Measurements from ENCODE around the gene SLC5A4. TPM values are rescaled to one million over a fixed set of nuclear protein-coding genes. Genes with fewer than 3 reads are reported as not detected.

The SLC5A4 gene
- polyA plus RNA-seq, 1 experiment = not detected

DNA sequence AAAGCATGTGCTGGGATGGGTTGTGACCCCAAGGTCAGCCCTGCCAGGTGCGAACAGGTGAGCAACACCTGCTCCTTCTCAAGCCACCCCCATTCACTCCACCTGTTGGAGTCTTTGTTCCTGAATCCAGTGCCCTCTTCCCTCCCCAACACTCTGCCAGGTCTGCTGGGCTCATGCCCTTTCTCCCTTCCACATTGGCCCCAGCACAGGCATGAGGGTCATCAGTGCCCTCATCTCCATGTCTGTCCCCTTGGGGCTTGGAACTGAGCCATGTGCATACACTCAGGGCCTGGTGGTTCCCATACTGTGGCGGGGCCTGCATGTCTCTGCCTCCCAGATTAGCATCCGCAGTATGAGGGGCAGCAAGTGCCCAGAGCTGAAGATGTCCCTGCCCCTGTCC, 69.3 kb downstream of the SLC5A4 start:
- CTCF ChIA-PET = no interaction called here
- H3K27me3 ChIP-seq (ENCODE audit: control insufficient read depth, insufficient read depth, low read length) = no peaks in the 10 kb centered on the region
- POLR2A ChIA-PET = no interaction called here
- H3K9me3 ChIP-seq (ENCODE audit: control insufficient read depth, insufficient read depth, low read length) = no peaks in the 10 kb centered on the region
- H3K4me3 ChIP-seq (ENCODE audit: low read depth, low read length) = no peak overlapping the region
- no peak for DNase-seq (ENCODE audit: low read depth, low spot score)
- H3K27ac ChIP-seq (ENCODE audit: low read depth, low read length) = no peak overlapping the region
- TF ChIP-seq, protein P1, sequence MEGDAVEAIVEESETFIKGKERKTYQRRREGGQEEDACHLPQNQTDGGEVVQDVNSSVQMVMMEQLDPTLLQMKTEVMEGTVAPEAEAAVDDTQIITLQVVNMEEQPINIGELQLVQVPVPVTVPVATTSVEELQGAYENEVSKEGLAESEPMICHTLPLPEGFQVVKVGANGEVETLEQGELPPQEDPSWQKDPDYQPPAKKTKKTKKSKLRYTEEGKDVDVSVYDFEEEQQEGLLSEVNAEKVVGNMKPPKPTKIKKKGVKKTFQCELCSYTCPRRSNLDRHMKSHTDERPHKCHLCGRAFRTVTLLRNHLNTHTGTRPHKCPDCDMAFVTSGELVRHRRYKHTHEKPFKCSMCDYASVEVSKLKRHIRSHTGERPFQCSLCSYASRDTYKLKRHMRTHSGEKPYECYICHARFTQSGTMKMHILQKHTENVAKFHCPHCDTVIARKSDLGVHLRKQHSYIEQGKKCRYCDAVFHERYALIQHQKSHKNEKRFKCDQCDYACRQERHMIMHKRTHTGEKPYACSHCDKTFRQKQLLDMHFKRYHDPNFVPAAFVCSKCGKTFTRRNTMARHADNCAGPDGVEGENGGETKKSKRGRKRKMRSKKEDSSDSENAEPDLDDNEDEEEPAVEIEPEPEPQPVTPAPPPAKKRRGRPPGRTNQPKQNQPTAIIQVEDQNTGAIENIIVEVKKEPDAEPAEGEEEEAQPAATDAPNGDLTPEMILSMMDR (IDR thresholded peaks at IDR 0.05; ENCODE audit: low read depth, low read length) = no peak

DNA sequence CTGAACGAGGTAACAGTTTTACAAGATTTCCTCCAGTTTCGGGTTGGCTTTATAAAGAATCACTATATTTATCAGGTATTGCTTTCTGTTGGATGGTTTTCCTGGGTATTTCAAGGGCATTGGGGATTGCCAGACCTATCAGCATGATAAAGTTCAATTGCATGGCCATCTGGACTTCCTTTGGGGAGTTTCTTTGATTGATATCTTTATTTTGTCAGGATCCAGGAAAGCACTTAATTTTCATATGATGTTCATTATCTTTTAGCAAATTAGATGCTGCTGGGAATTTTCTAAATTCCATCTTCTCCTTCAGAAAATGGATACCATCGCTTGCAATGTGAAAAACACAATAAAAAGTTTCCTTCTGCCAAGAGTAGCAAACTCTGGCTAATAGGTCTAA, 71.5 kb downstream of the SLC5A4 start:
- ChIA-PET POLR2A (no interaction called here), CTCF (no interaction called here)
- H3K9me3 ChIP-seq (ENCODE audit: control insufficient read depth, insufficient read depth, low read length) = no peaks in the 10 kb centered on the region
- no peak for DNase-seq (ENCODE audit: low read depth, low spot score)
- no peak overlapping the region for H3K27ac ChIP-seq (ENCODE audit: low read depth, low read length)
- H3K4me3 ChIP-seq (ENCODE audit: low read depth, low read length) = no peak overlapping the region
- H3K27me3 ChIP-seq (ENCODE audit: control insufficient read depth, insufficient read depth, low read length) = no peaks in the 10 kb centered on the region
- TF ChIP-seq, protein P1 (IDR thresholded peaks at IDR 0.05; ENCODE audit: low read depth, low read length) = no peak

DNA sequence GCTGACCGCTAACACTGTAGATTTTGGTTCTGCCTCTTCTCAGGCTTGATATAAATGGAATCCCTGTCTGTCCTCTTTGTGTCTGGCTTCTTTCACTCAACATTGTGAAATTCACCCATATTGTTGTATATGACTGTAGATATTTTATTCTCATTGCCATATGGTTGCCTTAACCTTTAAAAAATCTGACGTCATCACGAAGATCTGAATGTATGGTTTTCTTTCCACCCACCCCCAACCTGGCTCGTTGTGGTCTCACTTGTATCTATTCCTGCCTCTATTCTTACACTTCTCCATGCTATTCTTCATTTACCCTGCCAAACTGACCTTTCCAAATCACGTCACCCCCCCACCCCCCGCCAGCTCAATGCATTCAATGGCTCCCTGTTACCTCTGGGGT, 74.1 kb downstream of the SLC5A4 start:
- H3K27ac ChIP-seq (ENCODE audit: low read depth, low read length) = no peak overlapping the region
- CTCF ChIA-PET = no interaction called here
- no peaks in the 10 kb centered on the region; the same call in 1 of the 2 replicates for H3K9me3 ChIP-seq (ENCODE audit: control insufficient read depth, insufficient read depth, low read length)
- no peak for DNase-seq (ENCODE audit: low read depth, low spot score)
- TF ChIP-seq, protein P1 (IDR thresholded peaks at IDR 0.05; ENCODE audit: low read depth, low read length) = no peak
- H3K4me3 ChIP-seq (ENCODE audit: low read depth, low read length) = no peak overlapping the region
- POLR2A ChIA-PET = no interaction called here
- H3K27me3 ChIP-seq (ENCODE audit: control insufficient read depth, insufficient read depth, low read length) = no peaks in the 10 kb centered on the region

DNA sequence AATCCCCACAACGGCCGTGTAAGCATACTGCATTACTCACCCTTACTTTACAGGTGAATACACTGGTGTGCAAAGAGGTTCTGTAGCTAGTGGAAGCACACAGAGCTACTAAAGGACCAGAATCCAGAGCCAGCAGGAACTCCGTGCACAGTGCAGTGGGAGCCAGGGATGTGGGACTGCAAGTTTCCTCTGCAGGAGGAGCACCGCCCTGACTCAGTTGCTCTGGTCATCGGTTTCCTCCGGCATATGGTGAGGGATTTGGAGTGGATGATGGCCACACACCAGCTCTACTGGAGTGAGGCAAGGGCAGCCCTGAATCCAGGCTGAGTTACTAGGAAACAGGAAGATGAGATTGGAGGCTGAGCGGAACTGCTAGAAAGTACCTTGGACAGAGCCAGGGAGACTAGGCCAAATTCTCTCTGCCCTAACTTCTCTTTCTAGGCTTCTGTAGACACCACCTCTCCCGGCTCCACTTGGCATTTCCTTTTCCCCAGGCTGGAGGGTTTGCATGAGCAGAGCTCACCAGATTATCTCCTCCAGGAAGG, 77.9 kb downstream of the SLC5A4 start:
- no peaks in the 10 kb centered on the region for H3K27me3 ChIP-seq (ENCODE audit: control insufficient read depth, insufficient read depth, low read length)
- ChIA-PET POLR2A (no interaction called here), CTCF (no interaction called here)
- no peak overlapping the region for H3K4me3 ChIP-seq (ENCODE audit: low read depth, low read length)
- H3K9me3 ChIP-seq (ENCODE audit: control insufficient read depth, insufficient read depth, low read length) = no peaks in the 10 kb centered on the region; the same call in 1 of the 2 replicates
- TF ChIP-seq, protein P1 (IDR thresholded peaks at IDR 0.05; ENCODE audit: low read depth, low read length) = no peak
- H3K27ac ChIP-seq (ENCODE audit: low read depth, low read length) = no peak overlapping the region
- no peak for DNase-seq (ENCODE audit: low read depth, low spot score)

DNA sequence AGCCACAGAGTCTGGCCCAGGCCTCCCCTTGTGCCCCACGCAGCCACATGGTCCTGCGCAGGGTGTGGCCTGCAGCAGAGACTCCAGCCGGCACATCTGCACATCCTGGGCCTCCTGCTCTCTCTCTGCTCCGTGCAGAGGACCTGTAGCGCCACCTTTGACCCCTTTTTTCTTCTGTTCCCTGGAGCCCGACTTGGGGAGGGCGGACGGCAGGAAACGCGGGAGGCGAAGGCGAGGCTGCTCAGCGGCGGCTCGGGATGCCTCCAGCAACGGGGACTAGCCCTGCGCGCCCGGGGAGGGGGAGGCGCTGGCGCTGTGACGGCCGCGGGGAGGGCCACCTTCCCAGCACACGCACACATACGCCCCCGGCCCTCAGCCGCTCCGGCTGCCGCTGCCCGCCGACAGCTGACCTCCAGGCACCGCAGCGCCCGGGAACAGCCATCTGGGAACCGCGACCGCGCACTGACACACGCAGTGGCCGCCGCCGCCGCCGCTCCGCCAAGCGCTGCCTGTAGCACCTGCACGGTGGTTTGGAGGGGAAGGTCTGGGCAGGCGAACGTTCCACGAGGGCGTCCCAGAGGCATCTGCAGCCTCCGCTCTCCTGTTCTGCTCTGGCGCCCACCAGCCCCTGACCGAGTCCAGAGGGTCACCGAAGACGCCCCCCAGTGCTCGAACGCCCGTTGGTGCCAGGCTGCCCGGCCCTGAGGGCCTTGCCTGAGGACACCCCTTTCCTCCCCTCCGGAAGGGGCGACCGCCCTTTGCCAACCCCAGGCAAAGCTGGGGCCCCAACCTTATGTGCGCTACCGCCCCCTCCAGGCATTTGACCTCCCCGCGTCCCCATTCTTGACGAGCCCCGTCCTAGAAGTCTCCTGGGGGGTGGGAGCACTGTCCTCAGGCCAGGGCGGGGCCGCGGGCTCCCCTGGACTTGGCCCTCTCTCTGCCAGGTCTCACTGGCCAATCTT, 79.2 kb downstream of the SLC5A4 start:
- Histone ChIP-seq H3K9me3 (ENCODE audit: control insufficient read depth, insufficient read depth, low read length) (no peaks in the 10 kb centered on the region; the same call in 1 of the 2 replicates), H3K27me3 (ENCODE audit: control insufficient read depth, insufficient read depth, low read length) (no peaks in the 10 kb centered on the region), H3K4me3 (ENCODE audit: low read depth, low read length) (no peak overlapping the region), H3K27ac (ENCODE audit: low read depth, low read length) (no peak overlapping the region)
- CTCF ChIA-PET = no interaction called here
- no peak for DNase-seq (ENCODE audit: low read depth, low spot score)
- TF ChIP-seq, protein P1 (IDR thresholded peaks at IDR 0.05; ENCODE audit: low read depth, low read length) = no peak
- POLR2A ChIA-PET = no interaction called here

Data from AG04450 (cell line).